ENCODE measurements around the gene R3HDM2. TPM values are rescaled to one million over a fixed set of nuclear protein-coding genes. Genes with fewer than 3 reads are reported as not detected.
A peak's percentile ranks its signal among the peaks of the same experiment; 100 is the strongest.

R3HDM2 gene
- 3.9 TPM for total RNA-seq (ENCODE audit: insufficient read depth, low replicate concordance)

- peak; percentile 97 for DNase-seq (ENCODE audit: low spot score)
Measured at GRCh38 chr12:57430931-57431566, at the start of gene R3HDM2. TSS of gene R3HDM2 (minus strand) at chr12:57431043. CDS start at chr12:57310428, 120,615 bp downstream.

GRCh38 chr12:57479376-57480115 lies 48.7 kb upstream of the R3HDM2 start, which contains the start of gene ARHGAP9:
TSS of gene ARHGAP9 (minus strand) at chr12:57479866. CDS start at chr12:57479406, 460 bp downstream.
- no peak for DNase-seq (ENCODE audit: low spot score)

GRCh38 chr12:57479043-57479375 lies 48.2 kb upstream of the R3HDM2 start:
- DNase-seq (ENCODE audit: low spot score), result no peak

GRCh38 chr12:57477710-57478681 lies 47.2 kb upstream of the R3HDM2 start:
- no peak for DNase-seq (ENCODE audit: low spot score)

GRCh38 chr12:57476993-57477709 lies 46.3 kb upstream of the R3HDM2 start:
- no peak for DNase-seq (ENCODE audit: low spot score)

- DNase-seq (ENCODE audit: low spot score), result no peak
Measured at GRCh38 chr12:57476162-57476992, 45.5 kb upstream of the R3HDM2 start.

- DNase-seq (ENCODE audit: low spot score), result no peak
Measured at GRCh38 chr12:57475271-57476161, 44.7 kb upstream of the R3HDM2 start.

- no peak for DNase-seq (ENCODE audit: low spot score)
Measured at GRCh38 chr12:57474862-57475261, 44.0 kb upstream of the R3HDM2 start.

GRCh38 chr12:57474430-57474829 lies 43.6 kb upstream of the R3HDM2 start:
- DNase-seq (ENCODE audit: low spot score), result no peak

- no peak for DNase-seq (ENCODE audit: low spot score)
Measured at GRCh38 chr12:57473886-57474285, 43.0 kb upstream of the R3HDM2 start.

- no peak for DNase-seq (ENCODE audit: low spot score)
Measured at GRCh38 chr12:57473392-57473791, 42.5 kb upstream of the R3HDM2 start.

GRCh38 chr12:57472391-57472790 lies 41.5 kb upstream of the R3HDM2 start:
- DNase-seq (ENCODE audit: low spot score), result no peak

- DNase-seq (ENCODE audit: low spot score), result no peak
Measured at GRCh38 chr12:57471661-57472060, 40.8 kb upstream of the R3HDM2 start.

GRCh38 chr12:57470970-57471656 lies 40.3 kb upstream of the R3HDM2 start:
- DNase-seq (ENCODE audit: low spot score), result no peak

GRCh38 chr12:57470286-57470969 lies 39.6 kb upstream of the R3HDM2 start:
- no peak for DNase-seq (ENCODE audit: low spot score)

- no peak for DNase-seq (ENCODE audit: low spot score)
Measured at GRCh38 chr12:57469296-57470164, 38.7 kb upstream of the R3HDM2 start.

GRCh38 chr12:57467915-57468314 lies 37.1 kb upstream of the R3HDM2 start:
- no peak for DNase-seq (ENCODE audit: low spot score)

All from umbilical cord (tissue), 2 donors.